ENCODE measurements around the gene ICE2.

The ICE2 gene

GRCh38 chr15:60478566-60479360, at the start of gene ICE2:
TSS of gene ICE2 (minus strand) at chr15:60479142. CDS start at chr15:60477977, 1,165 bp downstream.
- DNase-seq: peak; percentile 96

GRCh38 chr15:60528530-60528929, 49.6 kb upstream of the ICE2 start:
- no peak for DNase-seq

DNA sequence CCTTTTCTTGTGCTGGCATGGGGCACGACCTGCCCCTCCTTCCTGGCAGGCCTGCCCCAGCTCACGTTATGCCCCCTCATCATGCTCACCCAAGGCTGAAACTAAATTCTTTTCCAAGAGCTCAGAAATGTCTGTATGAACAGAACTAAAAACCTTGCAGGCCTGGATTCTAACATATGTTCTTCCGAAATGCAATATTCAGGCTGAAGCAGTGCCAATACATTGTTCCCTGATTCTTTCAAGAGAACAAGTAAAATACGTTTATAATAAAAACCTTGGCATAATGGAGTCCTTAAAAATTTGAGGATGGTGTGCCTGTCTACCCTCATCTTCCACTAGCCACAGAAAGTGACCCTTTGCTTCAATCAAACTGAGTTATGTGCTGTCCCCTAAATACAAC, 48.5 kb upstream of the ICE2 start:
- DNase-seq: no peak

DNA sequence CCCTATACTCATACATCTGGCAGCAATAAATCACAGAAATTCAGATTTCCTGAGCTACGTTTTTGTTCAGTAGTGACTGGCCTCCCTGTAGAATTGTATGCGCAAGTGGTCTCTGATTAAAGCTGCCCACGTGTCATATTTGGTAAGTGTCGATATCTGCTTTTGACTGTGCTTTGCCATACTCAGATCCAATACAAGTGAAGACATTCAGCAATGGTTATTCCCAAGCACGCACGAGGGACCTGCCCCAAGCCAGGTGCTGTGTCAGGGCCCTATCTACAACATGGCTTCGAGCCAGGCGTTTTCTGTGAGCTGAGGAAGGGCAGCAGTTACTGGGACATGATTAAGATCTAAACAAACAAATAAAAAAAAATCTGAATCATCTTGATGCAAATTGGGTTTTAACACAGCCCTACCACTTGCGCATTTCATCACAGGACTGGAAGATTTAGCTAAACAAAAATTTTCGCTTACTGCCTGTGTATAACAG, 47.2 kb upstream of the ICE2 start:
- no peak for DNase-seq

DNA sequence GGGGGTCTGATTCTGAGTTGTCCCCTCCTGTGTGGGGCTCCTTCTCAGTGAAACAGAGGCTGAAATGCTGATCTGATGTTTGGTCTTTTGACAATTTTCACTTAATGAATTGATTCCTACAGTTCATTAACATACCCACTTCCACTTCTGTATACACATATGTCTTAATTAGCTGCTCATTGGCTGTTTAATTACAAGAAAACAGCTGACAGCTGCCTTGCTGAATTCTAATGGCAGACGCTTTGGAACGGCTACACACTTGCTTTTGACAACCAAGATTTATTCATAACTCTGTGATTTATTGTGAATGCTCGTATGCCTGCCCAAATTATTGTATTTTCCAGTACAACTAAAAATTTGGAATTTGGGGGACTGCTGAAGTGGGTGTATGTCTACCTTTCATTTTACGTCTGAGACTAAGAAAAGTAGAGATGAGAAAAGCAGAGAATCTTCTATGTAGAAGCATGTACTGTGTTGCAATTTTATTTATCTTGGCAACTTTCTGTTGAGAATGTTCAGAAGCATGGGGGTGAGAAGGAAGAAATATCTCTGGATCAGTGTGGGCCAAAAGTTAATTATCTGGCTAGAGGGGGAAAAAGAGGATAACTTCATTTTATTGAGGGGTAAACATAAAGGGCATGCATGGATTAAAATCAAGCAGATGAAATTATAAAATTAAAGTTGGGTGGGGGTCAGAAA, 46.5 kb upstream of the ICE2 start:
- no peak for DNase-seq

- no peak for DNase-seq
Measured at GRCh38 chr15:60523056-60523455, 44.1 kb upstream of the ICE2 start.

DNA sequence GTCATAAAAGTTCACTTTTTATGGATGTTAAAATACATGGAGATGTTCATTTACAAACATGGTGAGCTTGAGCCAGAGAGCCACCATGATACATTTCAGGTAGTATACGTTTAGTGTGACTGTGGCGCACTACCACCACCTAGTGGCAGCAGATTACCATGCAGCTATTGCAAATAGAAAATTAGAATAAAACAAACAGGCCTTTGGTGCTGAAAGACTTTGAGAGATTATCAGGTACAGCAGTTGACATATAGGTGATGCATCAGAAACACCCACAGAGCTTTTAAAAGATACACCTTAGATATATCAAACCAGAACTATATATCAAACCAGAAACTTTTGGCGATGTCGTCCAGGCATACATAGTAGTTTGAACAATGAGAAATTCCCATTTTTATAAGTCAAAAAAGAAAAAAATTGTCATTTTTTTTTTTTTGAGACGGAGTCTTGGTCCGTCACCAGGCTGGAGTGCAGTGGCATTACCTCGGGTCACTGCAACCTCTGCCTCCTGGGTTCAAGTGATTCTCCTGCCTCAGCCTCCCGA, 42.0 kb upstream of the ICE2 start:
- DNase-seq: peak; percentile 81

GRCh38 chr15:60520013-60520824, 41.3 kb upstream of the ICE2 start:
- no peak for DNase-seq

DNA sequence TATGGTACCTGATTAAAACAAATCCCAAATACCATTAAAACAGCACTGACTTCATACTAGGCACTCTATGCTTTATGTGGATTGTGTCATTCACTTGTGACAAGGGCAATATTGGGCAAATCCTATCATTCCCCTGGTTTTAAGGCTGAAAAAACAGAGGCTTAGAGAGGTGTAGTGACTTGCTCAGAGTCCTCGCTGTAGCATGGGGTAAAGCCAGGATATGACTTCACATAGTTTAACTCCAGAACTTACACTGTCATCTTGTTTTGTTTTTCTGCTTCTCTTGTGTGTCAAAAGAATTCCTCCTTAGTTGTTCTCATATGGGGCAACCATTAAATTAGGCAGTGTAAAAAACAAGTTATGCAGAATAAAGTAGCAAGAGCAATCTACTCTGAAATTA, 40.3 kb upstream of the ICE2 start:
- no peak for DNase-seq

- no peak for DNase-seq
Measured at GRCh38 chr15:60518511-60518910, 39.6 kb upstream of the ICE2 start.

DNA sequence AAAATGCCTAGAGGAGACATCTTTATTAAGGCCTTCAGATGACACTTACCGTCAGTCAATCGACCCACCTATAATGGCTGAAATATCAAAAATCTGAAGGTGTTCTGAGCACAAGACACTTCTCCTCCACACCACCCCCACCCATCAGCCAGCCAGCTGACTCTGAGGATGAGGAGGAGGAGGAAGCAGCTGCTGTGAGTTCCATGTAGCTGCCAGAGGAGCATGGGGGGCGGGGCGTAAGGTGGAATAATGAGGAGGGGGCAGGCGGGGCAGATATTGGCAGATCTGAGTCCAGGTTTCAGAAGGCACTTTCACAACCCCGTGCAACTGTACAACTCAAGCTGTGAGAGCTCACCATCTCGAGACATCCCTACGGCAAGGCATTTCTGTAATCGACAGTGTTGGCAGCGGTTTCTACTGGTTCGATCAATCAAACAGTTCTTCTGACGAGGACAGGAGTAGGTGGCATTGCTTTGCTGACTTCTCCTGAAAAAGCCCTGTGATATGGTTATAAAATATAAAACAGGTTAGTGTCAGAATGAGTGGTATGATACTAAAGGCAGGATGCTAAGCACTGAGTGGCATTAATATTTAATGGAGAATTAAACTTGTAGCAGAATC, 35.4 kb upstream of the ICE2 start:
- no peak for DNase-seq

GRCh38 chr15:60513676-60514075, 34.7 kb upstream of the ICE2 start:
- DNase-seq: no peak

DNA sequence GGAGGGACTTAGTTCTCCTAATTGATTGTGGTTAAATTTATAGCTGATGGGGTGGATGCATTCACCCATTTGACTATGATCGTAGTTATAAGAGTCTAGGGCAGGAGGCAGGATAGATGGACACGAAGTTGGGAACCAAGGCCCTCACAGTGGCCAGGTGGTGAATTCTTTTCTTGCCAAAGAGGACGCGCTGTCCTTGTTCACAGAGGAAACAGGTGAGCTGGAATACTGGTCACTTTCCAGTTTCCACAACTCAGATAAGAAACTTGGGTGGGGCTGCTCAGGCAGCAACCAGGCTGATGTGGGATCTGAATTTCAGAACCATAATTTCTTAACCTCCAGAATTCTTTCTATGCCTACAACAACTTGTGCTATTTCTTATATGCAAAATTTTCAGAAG, 34.0 kb upstream of the ICE2 start:
- no peak for DNase-seq

- peak; percentile 22 for DNase-seq
Measured at GRCh38 chr15:60511351-60512031, 32.5 kb upstream of the ICE2 start.

GRCh38 chr15:60510006-60510405, 31.1 kb upstream of the ICE2 start:
- no peak for DNase-seq

GRCh38 chr15:60509470-60509869, 30.5 kb upstream of the ICE2 start:
- DNase-seq: no peak

- no peak for DNase-seq
Measured at GRCh38 chr15:60508442-60508841, 29.5 kb upstream of the ICE2 start.

- peak; percentile 40 for DNase-seq
Measured at GRCh38 chr15:60507596-60508424, 28.9 kb upstream of the ICE2 start.

DNA sequence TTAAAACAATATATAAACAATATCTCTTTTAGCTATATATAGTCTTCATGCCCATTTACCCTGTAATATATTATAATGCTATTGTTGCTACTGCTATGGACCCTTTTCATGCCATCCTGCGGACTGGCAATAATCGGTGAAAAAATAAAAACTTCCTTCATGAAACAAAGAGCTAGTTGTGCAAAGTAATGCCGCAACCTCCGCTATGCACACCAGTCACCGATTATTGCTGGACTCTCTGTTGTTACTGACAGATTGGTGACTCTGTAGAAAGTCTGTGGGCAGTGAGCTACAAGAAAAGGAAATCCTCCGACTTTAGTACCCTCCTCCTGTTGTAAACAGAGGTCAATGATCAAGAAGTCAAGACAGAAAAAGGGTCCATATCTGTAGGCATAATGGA, 17.9 kb upstream of the ICE2 start:
- DNase-seq: no peak

GRCh38 chr15:60494108-60494507, 15.2 kb upstream of the ICE2 start:
- DNase-seq: no peak

DNA sequence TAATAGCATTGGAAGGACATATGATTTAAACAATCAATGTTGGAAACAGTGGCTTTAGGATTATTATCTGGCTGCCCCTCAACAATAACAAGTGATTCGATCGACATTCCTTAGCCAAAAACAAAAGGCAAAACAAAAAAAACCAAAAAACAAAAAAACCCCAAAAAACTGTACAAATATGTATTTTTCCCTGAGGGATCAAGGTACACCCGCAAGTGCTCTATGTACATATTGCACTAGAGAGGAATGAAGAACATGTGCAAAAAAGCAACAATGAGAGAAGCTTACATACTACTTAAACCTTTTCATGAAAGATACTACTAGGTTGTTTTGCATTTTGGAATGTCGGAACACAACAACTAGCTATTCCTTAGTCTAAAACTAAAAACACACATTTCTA, 14.2 kb upstream of the ICE2 start:
- DNase-seq: no peak

Measured in activated CD8-positive, alpha-beta memory T cell treated with anti-CD3 and anti-CD28 coated beads, Interleukin-2, amount 50 U/mL, for 4 hours (primary cell).